Fibroblast of skin of right quadriceps (primary cell): ENCODE data around the gene INSR.

ENCODE experiments used
- DNase-seq: peaks from one replicate; pipeline ENCODE4 v3.0.0-alpha.2; 2013

The INSR gene

DNA sequence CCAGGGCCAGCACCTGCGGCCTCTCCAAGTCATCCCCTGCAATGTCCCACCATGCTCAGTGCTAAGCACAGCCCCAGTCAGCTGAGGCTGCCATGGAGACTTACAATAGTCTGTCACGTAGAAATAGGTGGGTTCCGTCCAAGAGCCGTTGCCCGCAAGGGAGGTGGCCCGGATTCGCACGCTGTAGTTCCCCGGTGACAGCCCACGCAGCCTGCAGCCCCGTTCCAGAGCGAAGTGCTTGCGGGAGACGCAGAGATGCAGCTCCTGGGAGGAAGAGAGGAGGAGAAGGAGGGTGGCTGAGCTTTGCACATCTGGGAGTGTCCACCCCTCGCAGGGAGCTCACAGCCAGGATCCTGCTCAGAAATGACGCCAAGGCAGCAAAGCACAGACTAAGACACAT is 162.2 kb downstream of the INSR start:
- DNase-seq = no peak

DNA sequence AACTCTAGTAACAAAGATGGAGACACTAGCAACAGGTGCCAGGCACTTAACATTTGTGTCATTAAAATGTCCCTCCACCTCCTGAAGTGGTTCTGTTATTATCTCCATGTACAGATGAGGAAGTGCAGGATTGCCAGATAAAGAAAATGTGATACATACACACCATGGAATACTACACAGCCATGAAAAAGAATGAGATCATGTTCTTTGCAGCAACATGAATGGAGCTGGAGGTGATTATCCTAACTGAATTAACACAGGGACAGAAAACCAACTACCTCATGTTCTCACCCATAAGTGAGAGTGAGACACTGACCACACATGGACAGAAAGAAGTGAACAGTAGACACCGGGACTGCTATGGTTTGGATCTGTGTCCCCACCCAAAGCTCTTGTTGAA is 164.2 kb downstream of the INSR start:
- no peak for DNase-seq

DNA sequence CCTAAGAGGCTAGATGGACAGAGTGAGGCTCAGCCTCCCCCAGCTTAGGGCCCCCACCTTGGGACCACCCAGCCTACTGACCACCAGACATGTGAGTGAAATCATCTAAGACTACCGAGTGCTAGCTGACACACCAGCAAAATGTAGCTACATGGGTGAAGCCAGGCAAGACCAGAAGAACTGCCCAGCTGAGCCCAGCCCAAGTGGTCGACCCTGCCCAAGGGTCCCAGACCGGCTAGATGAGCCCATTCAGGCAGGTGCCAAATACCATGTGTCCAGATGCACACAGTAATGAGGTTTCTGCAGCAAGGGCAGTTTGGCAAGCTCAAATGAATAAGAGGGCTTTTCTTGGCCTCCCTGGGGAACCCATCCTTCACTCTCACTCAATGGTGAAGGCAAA is 168.1 kb downstream of the INSR start:
- no peak for DNase-seq

DNA sequence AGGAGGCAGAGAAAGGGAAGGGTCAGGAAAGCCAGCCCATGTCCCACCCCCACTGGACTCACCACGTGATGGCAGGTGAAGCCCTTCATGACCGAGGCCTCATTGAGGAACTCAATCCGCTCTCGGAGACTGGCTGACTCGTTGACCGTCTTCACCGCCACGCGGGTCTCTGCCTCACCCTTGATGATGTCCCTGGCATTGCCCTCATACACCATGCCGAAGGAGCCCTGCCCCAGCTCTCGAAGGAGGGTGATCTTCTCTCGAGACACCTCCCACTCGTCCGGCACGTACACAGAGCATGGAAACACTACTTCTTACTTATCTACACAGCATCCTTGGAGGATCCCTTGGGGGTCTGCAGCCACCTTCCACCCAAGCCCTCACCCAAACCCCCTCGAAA is 169.0 kb downstream of the INSR start:
- DNase-seq = no peak

DNA sequence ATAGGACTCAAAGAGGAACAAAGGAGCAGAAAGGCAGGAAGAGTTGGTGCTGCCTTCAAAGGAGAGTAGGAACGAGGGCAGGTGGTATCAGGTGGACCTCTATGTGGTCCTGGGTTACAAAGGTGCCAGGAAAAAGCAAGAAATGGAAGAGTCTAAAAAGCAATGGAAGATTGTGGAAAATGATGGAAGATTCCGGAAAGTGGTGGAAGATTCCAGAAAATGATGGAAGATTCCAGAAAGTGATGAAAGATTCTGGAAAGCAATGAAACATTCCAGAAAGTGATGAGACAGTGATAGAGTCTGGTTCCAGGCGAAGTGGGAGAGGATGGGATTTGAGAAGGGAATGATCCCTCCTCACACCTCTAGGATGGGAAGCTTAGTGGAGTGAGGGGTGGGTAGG is 169.4 kb downstream of the INSR start:
- DNase-seq = no peak

DNA sequence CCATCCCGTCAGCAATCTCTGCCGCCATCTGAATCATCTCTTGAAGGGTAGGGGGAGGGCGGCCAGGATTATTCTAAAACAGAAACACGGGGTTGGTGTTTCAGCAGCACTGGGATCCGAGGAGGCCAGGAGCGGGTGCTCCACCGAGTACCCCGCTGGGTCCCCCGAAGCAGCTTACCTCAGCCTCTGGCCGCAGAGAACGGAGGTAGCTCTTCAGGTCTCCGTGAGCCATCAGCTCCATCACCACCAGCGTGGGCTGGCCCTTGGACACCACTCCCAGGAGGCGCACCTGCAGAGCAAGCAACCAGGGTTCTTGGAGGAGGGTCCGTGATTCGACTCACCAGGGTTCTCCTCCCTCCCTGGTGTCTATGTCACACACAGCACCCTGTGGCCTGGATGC is 171.5 kb downstream of the INSR start:
- no peak for DNase-seq

DNA sequence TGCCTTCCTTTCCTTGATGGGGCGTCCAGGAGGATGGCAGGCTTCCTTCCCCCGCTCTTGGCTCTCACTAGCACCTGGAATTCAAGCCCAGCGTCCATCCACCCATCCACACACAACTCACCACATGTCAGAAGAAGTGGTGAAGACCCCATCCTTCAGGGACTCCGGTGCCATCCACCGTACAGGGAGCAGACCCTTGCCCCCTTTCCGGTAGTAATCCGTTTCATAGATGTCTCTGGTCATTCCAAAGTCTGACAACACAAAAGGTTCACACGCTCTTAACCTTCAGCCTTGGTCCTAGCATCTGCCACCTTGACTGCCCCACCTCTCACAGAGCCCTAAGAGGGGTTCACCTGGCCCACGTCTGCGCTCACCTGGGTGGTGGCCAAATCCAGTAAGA is 173.7 kb downstream of the INSR start:
- no peak for DNase-seq

DNA sequence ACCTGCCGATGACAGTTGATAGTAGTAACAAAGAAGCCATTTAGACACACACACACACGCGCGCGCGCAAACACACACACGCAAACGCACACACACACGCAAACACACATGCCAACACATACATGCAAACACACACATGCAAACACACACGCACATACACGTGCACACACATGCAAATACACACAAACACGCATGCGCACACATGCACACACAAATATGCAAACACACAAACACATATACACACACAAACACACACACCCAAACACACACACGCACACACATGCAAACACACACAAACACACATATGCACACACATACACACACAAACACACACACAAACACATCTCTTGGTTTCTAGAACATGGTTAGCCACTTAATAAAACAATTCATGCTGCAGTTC is 174.6 kb downstream of the INSR start:
- DNase-seq = no peak

DNA sequence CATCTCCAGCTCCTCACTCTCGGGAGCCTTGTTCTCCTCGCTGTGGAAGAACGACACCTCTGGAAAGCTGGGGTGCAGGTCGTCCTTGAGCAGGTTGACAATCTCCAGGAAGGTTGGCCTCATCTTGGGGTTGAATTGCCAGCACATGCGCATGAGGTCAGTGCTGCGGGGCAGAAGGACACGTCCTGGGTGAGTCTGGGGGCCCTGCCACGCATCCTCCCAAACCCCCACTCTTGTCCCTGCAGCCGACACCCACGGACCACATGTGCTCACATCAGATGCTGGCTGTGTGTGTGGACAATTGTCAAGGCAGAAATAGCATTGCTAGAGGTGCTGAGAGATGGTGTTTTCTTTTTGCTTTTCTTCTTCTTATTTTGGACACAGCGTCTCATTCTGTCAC is 177.0 kb downstream of the INSR start:
- no peak for DNase-seq

DNA sequence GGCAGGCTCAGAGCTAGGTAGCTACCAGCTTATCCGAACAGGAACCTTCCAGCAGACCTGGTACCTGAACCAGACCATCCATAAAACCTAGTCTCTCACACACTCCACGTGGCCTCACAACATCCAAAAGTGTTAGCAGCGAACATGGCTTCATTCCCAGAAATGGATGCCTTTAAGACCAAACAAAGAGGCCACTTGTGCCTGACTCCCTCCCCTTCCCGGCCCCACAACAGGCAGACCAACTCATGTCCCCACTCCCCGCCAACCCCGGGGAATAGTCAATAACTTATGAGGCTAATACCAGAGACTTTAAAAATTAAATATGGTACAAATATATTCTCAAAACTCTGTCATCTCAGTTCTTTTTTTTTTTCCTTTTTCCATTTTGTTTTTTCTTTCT is 178.5 kb downstream of the INSR start:
- DNase-seq = no peak

DNA sequence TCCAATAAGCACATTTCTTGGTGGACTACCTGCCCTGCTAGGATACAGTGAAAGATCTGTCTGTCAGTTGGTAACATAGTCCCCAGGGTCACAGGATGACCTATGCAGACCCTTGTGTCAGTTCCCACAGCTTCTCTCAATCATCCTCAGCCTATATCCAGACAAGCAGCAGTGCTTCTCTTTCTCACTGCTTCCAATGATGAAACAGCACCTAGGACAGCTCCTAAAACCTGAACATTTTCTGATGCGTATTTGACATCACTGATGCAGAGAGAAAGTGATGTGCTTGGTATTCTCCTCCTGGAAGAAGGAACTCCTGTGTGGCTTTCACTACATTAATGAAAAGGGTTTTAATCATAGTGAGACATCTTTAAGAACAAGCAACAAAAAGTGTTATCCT is 181.0 kb downstream of the INSR start:
- DNase-seq = no peak

DNA sequence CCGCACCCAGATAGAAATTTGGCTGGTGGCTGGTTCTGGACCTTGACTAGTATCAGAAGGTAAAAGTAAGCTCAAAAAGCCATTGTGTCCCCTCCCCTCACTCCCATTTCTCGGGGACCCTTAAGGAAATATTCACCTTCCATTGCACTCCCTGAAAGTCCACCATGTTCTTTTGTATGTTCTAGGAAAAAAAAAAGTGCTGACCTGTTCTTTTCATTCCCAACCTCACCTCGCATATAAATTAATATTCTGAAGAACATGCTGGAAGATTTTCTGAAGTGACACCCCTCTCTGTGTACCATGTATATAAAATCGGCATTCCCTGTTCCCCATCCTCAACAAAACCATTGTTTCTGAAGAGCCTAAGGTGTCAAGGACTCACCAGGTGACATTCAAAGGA is 181.5 kb downstream of the INSR start:
- DNase-seq = no peak

DNA sequence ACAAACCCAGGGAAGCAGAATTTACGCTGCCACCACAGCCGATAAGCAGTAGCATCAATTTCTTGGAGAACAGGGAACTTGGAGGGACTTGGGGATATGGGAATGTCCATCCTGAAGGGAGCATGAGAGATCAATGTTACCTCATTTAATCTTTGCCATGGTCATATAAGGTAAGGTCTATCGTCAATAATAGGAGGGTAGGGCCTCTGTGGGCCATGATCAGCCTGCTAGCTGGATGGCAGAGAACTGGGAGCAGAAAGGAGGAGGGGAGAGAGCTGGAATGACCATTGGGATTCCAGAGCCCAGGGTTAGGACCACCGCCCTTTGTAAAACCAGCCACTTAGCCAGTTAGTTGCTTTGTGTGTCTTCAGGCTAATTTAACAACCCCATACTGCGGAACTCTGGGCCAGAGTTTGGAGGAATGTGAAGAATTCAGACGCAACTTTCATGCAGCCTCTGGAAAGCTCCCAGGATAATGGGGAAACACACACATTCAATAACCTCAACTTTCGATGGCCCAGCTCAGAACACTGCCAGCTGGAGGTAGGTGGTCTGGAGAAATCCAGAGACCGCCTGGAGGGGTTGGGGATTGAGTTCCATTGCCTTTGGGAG is 184.4 kb downstream of the INSR start:
- no peak for DNase-seq

DNA sequence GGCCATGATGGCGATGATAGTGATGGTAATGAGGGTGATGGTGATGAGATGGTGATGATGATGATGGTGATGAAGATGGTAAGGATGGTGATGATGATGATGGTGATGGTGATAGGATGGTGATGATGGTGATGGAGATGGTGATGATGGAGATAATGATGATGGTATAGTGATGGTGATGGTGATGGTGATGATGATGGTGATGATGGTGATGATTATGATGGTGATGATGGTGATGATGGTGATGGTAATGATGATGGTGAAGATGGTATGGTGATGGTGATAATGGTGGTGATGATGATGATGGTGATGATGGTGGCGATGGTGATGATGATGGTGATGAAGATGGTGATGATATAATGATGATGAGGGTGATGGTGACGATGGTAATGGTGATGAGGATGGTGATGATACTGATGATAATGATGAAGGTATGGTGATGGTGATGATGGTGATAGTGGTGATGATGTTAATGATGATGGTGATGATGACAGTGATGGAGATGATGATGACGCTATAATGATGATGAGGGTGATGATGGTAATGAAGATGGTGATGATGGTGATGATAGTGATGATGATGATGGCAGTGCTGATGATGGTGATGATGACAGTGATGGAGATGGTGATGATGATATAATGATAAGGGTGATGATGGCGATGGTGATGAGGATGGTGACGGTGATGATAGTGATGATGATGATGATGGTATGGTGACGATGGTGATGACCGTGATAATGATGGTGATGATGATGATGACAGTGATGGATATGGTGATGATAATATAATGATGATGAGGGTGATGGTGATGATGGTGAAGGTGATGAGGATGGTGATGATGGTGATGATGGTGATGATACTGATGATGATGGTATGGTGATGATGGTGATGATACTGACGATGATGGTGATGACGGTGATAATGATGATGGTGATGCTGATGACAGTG is 187.2 kb downstream of the INSR start:
- no peak for DNase-seq

DNA sequence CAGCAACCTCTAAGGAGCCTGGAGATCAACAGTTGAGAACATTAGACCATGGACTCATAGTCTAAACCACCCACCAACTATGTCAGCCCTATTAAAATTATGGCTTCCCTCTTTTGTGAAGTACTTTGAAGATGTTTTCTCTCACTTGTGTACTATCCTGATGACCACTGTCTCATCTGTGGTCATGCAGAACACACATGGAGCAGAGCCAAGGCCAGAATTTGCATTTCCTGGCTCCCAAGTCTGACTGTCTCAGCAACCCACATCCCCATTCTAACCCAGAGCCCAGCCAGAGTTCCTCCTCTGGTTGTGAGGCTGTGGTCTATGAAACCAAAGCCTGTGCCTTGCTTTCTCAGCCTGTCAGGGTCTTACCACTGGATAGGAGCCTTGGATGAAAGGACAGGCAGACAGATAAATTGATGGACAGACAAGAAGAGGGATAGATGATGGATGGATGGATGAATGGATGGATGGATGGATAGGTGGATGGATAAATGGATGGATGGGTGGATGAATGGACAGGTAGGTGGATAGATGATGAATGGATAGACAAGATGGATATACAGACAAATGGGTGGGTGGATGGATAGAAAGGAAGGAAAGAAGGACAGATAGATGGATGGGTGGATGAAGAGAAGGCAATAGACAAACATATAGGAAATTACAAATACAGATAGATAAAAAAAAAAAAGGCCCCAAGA is 189.3 kb downstream of the INSR start:
- DNase-seq = no peak

DNA sequence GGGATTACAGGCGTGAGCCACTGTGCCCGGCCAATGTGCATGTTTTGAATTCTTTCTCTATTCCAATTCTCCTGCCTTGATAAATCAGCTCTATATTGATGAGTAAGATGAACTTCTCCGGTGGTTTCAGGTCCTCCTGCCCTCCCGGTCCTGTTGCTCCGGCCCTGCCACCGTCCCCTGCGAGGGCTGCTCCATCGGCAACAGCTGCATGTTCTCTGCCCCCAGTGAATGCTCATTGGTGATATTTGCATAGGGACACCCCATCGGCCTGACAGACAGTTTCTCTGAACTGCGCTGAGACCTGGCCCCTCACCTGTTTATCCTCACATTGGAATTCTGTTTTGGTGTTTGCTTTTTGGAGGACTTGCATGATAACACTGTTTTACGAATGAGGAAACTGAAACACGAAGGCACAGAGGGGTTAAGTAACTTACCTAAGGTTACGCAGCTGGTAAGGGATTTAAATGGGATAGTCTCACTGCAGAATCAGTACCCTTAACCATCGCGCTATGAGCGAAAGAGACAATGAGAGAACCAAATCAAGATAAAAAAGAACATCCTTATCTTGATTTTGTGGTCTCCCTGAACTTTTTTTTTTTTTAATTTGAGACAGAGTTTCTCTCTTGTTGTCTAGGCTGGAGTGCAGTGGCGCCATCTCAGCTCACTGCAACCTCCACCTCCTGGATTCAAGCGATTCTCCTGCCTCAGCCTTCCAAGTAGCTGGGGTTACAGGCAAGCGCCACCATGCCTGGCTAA is 192.5 kb downstream of the INSR start:
- DNase-seq = no peak

DNA sequence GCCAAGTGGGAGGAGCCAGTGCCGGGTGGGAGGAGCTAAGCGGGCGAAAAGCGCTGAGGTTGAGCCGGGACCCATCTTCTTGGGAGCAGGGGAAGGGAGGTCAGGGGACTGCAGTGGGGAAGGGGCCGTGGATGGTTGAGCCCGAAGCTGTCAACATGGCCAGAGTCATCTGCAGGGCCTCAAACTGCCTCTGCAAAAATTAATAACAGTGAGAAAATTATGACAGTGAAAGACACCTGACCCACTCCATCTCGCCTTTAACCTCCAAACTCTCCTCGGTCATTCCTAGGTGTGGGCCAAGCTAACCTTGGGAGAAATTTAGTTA is 194.7 kb downstream of the INSR start:
- DNase-seq = no peak

DNA sequence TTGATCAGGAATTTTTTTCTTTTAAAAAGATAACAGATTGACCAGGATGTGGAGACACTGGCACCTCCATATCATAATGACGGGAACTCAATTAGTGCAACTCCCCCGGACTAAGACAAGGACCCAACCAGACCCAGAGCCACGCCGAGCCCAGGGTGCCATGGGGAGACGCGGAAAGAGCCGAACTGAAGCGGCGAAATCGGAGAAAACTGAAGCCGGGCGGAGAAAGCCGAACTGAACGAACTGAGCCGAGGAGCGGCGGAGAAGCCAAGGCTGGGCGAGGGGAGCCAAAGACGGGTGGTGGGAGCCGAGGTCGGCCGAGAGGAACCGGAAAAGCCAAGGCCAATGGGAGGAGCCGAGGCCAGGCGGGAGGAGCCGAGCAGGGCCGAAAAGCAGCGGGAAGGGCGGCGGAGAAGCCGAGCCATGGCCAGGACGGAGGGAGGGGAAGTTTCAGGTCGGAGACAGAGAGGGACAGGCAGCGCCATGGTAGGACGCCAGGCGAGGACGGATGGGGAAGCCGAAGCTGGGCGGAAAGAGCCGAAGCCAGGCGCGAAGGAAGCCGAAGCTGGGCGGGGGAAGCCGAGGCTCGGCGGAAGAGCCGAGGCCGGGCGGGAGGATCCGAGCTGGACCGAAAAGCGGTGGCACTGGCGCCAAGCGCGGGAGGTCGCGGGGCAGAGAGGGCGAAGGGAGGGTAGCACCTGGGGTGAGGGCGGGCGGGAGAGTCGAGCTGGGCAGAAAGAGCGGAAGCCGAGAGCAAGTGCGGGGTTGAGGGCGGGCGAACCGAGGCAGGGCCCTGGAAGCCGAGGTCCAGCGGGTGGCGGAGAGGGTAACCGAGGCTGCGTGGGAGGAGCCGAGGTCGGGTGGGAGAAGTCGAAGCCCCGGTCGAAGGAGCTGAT is 195.3 kb downstream of the INSR start:
- peak; percentile 88 for DNase-seq

DNA sequence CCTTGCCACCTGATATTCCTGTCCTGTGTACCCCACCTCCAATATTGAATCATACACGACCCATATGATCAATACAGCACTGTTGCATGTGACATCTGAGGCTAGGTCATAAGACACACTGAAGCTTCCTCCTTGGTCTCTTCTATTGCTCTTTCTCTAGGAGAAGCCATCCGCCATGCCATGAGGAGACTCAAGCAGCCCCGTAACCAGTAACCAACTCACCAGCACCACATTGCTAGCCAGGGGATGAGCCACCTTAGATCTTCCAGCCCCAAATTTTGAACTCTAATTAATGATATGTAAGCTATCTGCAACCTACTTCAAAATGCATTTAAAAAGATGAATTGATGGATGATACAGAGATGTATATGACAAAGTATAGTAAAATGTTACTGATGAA is 196.1 kb downstream of the INSR start:
- DNase-seq = no peak

DNA sequence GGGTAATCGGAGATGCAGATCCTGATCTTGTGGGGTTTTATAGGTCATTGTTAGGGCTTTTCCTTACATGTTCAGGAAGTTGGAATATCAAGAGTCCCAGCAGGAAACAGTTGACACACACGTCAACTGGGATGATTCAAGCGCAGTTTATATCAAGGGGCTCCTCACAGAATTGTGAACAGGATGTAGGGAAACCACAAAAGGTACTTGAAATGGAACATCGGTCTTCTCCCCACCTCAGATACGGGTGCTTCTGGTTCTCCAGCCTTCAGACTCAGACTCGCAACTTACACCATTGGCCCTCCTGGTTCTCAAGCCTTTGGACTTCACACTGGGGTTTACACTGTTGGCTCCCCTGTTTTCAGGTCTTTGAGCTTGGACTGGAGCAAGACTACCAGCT is 205.2 kb downstream of the INSR start:
- DNase-seq = no peak

DNA sequence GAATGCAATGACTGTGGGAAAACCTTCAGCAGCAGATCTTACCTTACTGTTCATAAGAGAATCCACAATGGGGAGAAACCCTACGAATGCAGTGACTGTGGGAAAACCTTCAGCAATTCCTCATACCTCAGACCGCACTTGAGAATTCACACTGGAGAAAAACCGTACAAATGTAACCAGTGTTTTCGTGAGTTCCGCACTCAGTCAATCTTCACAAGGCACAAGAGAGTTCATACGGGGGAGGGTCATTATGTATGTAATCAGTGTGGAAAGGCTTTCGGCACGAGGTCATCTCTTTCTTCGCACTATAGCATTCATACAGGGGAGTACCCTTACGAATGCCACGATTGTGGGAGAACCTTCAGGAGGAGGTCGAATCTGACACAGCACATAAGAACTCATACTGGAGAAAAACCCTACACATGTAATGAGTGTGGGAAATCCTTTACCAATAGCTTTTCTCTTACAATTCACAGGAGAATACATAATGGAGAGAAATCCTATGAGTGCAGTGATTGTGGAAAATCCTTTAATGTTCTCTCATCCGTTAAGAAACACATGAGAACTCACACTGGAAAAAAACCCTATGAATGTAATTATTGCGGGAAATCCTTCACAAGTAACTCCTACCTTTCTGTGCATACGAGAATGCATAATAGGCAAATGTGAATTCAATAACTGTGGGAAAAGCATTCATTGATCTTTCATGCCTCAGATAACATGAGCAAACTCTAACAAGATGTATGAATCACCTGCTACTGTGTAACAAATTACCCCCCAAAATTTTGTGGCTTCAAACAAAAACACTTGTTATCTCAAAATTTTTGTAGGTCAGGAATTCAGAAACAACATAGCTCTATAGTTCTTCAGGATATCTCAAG is 210.9 kb downstream of the INSR start:
- peak; percentile 31 for DNase-seq
